ENCODE measurements around the gene CLTA.
A peak's percentile ranks its signal among the peaks of the same experiment; 100 is the strongest.
"Not testable (repeated sequence)": the region's sequence is repeated elsewhere in the genome, so short reads cannot be mapped to it uniquely, and the experiment has no call there.

The CLTA gene

DNA sequence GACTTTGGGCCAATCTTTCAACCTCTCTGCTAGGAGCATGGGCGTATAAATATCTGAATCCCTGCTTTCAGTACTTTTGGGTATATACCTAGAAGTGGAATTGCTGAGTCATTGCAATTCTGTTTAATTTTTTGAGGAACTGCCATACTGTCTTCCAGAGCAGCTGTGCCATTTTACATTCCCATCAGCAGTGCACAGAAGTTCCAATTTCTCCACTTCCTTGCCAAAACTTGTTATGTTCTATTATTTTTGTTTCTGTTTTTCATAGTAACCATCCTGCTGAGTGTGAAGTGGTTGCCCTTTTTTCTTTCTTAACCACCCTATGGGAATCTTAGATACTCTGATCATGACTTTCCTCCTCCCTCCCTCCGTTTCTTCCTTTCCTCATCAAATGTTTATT lies 32.6 kb upstream of the CLTA start:
- no peak for DNase-seq (ENCODE audit: low read depth in 1 of 2, low spot score in 1 of 2)

DNA sequence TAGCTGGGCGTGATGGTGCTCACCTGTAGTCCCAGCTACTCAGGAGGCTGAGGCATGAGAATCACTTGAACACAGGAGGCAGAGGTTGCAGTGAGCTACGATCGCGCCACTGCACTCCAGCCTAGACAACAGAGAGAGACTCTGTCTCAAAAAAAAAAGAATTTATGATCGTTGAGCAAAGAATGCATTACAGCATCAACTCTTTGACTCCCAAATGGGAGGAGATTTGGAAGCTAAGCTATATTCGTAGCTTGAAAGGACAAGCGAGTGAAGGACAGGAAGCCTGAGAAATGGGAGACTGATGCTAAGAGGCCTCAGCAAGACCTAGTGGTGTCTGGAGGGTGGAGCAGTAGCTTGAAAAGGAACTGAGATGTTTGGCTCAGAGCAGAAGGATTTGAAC lies 31.8 kb upstream of the CLTA start:
- no peak for DNase-seq (ENCODE audit: low read depth in 1 of 2, low spot score in 1 of 2)

DNA sequence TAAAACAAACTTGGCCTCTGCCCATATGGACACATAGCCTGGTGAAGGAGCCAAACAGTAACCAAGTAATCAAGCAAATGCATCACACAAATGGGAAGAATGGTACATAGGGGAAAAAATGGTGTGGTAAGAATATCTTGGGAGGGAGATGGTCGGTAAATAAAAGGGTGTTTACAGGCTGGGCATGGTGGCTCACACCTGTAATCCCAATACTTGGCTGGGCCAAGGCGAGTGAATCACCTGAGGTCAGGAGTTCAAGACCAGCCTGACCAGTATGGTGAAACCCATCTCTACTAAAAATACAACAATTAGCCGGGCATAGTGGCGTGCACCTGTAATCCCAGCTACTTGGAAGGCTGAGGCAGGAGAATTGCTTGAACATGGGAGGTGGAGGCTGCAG lies 31.2 kb upstream of the CLTA start:
- DNase-seq (ENCODE audit: low read depth in 1 of 2, low spot score in 1 of 2) = not testable (repeated sequence)

DNA sequence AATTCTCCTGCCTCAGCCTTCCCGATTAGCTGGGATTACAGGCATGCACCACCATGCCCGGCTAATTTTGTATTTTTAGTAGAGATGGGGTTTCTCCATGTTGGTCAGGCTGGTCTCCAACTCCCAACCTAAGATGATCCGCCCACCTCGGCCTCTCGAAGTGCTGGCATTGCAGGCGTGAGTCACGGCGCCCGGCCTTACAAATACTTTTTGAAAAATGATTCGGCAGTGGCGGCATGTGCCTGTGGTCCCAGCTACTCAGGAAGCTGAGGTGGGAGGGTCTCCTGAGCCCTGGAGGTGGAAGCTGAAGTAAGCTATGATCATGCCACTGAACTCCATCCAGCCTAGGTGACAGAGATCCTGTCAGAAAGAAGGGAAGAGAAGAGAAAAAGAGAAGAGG lies 30.6 kb upstream of the CLTA start:
- not testable (repeated sequence) for DNase-seq (ENCODE audit: low read depth in 1 of 2, low spot score in 1 of 2)

DNA sequence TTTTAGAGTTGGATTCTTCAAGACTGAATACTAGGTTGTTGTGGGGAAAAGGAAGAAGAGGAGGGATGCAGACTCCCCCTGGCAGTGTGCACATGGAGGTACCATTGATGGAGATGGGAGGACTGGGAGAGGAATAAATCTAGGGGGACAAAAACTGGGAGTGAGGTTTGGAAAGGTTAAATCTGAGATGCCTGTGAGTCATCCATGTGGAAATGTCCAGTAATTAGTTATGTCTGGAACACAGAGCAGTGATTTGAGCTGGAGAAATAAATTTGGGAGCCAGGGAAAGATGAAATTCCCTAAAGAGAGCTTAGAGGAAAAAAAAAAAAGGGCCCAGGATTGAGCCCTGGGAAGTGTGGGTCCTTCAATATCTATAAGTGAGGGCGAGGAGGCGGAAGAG lies 29.5 kb upstream of the CLTA start:
- no peak for DNase-seq (ENCODE audit: low read depth in 1 of 2, low spot score in 1 of 2)

DNA sequence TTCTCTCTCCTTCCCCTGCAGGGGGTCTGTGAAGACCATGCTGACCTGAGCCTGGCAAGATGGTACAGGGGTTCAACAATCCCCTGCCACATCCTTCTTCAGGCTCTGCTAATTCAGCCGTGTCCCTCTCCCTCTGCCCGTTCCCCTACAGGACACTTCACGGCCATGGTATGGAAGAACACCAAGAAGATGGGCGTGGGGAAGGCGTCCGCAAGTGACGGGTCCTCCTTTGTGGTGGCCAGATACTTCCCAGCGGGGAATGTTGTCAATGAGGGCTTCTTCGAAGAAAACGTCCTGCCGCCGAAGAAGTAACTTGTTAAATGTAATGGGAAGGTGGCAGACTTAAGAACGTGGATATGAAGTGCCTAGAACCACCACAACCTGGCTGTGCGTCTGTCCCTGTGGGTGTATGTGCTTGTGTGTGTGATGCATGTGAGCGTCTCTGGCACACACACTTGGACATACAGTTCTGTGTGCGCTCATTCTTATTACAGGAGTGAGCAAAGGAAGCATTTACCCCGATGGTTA lies 28.4 kb upstream of the CLTA start:
- no peak for DNase-seq (ENCODE audit: low read depth in 1 of 2, low spot score in 1 of 2)

DNA sequence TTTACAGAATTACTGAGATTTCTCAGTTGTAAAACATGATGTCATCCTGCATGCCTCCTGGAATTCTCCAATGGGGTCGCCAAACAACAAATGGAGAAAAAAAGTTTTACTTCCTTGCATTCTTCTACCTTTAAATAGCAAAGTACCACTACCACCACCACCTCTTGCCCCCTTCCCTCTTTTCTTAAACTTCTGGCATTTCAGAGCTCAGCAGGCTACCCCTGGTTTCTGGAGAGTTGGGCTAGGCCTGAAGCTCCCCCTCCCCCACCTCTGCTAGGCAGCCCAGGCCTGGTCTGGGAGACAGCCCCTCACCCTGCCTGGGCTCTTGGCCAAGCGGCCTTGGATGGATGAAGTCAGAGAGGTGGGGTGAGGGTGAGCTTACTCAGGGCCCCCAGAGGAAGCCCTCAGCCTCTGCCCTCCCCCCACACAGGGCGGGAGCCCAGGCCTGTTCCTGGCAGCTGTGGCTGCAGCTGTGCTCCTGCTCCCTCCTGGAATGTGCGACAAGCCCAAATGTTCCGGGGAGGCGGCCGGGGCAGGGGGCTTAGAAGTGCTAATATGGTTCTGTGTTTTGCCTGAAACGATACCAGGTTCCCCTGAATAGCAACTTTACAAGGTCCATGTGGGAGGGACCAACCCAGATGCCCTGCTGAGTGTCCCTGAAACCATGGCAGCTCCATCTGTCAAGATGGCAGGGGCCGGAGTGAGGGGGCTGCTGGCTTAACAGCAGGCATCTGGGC lies 27.5 kb upstream of the CLTA start:
- no peak for DNase-seq (ENCODE audit: low read depth in 1 of 2, low spot score in 1 of 2)

DNA sequence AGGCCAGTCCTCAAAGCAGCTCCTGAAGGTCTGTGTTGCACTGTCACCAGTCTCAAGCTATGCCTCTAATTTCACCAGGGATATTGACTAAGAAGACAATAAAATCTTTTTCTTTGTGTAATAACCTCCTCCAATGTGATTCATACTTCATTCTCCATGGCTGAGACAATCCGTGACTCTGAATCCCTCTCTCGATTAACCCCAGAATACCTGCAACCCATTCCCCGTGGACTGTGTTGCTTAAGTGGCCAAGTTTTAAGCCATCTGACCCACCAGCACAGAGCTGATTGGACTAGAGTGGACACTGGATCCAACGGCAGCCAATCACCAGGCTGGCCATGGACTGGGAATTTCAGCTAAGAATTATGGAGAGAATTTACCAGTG lies 26.9 kb upstream of the CLTA start:
- no peak for DNase-seq (ENCODE audit: low read depth in 1 of 2, low spot score in 1 of 2)

DNA sequence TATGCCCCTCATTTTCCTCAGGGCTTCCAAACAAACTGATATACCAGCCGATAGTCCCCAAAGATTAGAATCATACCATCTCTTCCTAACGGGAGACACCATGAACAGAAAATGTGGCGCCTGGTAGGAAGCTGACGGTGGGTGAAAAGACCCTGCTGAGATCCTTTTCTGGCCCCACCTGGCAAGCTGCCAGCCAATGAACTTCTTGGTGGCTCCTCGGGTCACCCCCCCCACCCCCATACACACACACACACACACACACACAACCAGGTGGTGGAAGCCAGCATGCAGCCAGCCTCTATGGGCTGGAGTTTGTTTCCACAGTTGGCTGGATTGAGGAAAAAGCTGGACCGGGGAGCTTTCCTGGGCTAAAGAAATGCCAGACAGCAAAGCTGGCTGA lies 26.3 kb upstream of the CLTA start:
- no peak for DNase-seq (ENCODE audit: low read depth in 1 of 2, low spot score in 1 of 2)

DNA sequence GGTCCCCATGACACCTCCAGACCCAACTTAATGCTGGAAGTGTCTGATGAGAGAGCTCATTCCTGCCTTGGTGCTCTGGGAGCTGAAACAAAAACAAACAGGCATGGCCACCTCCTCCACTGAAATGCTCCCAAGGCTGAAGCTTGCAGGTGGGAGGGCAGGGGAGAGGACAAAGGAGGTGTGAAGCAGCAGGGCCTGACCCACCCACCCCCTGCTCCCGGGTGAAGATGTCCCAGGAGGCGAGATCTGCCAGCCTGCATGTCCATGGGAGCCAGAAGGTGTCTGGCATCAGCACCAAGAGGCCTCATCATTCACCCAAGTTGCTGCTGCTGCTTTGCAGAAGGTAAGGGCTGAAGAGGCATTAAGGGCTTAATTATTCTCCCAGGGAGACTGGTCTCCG lies 25.7 kb upstream of the CLTA start:
- DNase-seq (ENCODE audit: low read depth in 1 of 2, low spot score in 1 of 2) = no peak

DNA sequence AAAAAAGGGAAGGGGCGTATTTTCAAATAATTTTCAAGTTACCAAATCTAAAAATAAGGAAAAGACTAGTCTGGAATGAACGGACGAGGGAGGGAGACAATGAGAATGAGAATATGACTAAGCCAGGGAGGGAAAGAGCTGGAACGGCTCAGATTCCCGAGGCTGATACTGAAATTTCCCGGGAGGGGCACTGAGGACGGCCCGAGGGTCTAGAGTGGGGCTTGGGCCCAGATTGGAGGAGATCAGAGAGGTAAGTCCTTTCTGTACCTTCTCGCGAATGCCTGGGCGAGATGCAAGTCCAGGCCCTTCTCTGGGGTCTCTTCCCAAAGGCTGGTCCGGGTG lies 24.9 kb upstream of the CLTA start:
- DNase-seq (ENCODE audit: low read depth in 1 of 2, low spot score in 1 of 2) = no peak

DNA sequence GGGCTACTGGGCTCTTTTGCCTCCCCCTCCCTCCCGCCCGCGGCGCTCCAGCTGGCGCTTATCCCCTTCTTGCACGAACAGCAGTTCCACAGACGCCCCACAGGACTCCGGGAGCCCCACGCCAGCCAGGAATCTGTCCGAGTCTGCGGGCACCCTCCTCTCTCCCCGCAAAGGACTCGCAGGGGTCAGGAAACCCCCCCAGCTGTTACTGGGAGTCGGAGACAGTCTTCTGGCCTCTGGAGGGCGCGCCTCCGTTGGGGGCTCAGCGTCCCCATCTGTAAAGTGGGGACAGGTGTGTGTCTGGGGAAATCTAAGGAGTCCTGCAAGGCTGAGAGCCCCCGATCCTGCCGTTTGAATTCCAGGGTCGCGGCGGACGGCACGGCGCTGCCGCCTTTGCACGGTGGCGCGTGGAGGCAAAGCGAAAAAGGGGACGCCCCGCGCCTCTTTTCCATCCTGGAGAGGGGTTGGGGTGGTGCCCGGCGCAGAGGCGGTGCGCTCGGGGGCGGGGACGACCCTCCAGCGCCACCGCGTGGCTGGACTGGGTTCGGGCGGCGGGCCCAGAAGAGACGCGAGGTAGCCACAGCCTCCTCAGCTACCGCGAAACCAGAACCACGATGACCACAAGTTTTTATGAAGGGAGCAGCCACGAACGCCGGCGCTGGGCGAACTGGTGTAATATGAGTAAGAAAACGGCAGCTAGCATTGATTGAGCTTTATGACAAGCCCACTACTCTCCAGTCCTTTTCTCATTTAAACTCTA lies 24.4 kb upstream of the CLTA start:
- DNase-seq (ENCODE audit: low read depth in 1 of 2, low spot score in 1 of 2) = peak; percentile 72 to 78

DNA sequence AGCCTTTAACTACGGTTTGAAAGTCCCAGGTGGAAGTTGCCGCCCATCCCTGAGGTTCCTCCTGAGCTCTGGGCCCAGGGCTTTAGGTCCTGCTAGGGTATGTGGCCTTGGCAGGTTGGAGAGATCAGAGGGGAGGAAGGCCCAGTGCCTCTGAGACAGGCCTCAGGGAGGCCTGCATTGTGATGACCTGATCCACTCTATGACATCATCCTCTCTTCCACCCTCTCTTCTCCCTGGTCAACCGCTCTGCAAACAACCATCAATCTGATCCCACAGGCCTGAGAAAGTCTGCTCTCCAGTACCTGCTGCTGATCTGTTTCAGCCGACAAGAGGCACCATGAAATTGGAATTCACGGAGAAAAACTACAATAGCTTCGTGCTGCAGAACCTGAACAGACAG lies 21.6 kb upstream of the CLTA start, which contains the start of gene CCIN:
TSS of gene CCIN (plus strand) at position 223 of the 400 bp plus-strand sequence. CDS start at position 338, 115 bp downstream.
- no peak for DNase-seq (ENCODE audit: low read depth in 1 of 2, low spot score in 1 of 2)

DNA sequence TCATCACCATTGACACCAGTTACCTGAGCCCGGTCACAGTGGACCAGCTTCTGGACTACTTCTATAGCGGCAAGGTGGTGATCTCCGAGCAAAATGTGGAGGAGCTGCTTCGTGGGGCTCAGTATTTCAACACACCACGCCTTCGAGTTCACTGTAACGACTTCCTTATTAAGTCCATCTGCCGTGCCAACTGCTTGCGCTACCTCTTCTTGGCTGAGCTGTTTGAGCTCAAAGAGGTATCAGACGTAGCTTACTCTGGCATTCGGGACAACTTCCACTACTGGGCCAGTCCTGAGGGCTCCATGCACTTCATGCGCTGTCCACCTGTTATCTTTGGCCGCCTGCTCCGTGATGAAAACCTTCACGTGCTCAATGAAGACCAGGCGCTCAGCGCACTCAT lies 21.0 kb upstream of the CLTA start:
- DNase-seq (ENCODE audit: low read depth in 1 of 2, low spot score in 1 of 2) = no peak

DNA sequence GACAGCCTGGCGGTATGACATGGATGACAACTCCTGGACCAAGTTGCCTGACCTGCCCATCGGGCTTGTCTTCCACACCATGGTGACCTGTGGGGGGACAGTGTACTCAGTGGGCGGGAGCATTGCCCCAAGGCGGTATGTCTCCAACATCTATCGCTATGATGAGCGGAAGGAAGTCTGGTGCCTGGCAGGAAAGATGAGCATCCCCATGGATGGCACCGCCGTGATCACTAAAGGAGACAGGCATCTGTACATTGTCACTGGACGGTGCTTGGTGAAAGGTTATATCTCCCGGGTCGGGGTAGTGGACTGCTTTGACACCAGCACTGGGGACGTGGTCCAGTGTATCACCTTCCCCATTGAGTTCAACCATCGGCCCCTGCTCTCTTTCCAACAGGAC lies 20.2 kb upstream of the CLTA start:
- no peak for DNase-seq (ENCODE audit: low read depth in 1 of 2, low spot score in 1 of 2)

DNA sequence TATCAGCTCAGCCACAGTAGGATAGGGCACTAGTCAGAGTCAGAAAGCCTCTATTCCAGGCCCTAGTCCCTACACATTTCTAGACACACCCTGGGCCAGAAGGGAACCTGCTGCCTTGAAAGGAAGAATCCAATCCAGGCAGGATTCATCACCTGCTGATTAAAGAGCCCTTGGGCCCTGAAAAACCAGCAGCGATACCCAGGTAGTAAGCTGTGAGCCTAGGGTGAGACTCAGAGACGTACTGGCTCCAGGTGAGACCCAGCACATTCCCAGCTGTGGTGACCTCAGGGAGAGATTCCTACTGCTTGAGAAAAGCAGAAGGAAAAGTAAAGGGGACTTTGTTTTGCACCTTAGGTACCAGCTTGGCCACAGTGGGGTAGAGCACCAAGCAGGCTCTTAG lies 16.9 kb upstream of the CLTA start:
- DNase-seq (ENCODE audit: low read depth in 1 of 2, low spot score in 1 of 2) = no peak

DNA sequence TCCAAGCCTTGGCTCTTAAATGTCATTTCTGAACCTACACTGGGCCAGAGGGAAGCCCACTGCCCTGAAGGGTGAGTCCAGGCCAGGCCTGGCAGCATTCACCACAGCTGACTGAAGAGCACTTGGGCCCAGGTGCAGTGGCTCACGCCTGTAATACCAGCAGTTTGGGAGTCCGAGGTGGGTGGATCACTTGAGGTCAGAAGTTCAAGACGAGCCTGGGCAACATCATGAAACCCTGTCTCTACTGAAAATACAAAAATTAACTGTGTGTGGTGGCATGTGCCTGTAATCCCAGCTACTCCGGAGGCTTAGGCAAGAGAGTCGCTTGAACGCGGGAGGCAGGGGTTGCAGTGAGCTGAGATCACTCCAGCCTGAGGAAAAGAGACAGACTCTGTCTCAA lies 16.4 kb upstream of the CLTA start:
- DNase-seq (ENCODE audit: low read depth in 1 of 2, low spot score in 1 of 2) = no peak

DNA sequence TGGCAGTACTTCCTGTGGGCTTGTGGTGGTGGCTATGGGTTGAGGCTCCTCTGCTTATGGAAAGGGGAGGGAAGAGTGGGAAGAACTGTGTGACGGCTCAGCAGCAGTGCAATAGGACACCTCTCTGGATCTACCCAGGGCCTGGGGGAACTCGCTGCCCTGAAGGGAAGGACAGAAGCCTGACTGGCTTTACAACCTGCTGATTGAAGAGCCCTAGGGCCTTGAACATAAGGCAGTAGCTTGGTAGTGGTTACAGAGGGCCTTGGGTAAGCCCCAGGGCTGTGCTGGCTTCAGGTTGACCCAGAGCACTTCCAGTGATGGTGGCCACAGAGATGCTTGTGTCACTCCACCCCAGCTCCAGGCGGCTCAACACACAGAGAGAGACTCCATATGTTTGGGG lies 16.0 kb upstream of the CLTA start:
- no peak for DNase-seq (ENCODE audit: low read depth in 1 of 2, low spot score in 1 of 2)

DNA sequence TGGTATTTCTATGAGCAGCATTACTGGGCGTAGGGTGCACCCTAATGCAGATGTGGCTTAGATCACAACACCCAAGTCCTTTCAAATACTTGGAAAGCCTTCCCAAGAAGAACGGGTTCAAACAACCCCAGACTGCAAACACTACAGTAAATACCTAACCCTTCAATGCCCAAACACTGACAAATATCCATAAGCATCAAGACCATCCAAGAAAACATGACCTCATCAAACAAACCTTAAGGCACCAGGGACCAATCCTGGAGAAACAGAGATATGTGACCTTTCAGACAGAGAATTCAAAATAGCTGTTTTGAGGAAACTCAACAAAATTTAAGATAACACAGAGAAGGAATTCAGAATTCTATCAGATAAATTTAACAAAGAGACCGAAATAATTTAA lies 15.5 kb upstream of the CLTA start:
- DNase-seq (ENCODE audit: low read depth in 1 of 2, low spot score in 1 of 2) = not testable (repeated sequence)

DNA sequence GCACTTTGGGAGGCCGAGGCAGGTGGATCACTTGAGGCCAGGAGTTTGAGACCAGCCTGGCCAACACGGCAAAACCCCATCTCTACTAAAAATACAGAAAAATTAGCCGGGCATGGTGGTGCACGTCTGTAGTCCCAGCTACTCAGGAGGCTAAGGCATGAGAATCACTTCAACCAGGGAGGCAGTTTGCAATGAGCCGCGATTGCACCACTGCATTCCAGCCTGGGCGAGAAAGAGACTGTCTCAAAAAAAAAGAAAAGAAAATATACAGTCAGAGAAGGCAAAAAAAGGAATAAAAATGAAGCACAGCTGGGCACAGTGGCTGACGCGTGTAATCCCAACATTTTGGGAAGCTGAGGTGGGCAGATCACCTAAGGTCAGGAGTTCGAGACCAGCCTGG lies 14.2 kb upstream of the CLTA start:
- DNase-seq (ENCODE audit: low read depth in 1 of 2, low spot score in 1 of 2) = not testable (repeated sequence)

DNA sequence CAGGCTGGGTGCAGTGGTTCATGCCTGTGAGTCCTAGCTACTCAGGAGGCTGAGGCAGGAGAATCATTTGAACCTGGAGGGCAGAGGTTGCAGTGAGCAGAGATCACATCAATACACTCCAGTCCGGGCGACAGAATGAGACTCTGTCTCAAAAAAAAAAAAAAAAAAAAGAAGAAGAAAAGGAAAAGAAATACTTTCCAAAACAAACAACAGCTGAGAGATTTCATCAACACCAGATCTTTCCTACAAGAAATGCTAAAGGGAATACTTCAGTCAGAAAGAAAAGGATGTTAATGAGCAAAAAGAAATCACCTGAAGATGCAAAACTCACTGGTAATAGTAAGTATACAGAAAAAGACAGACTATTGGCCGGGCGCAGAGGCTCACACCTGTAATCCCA lies 13.2 kb upstream of the CLTA start:
- DNase-seq (ENCODE audit: low read depth in 1 of 2, low spot score in 1 of 2) = no peak

DNA sequence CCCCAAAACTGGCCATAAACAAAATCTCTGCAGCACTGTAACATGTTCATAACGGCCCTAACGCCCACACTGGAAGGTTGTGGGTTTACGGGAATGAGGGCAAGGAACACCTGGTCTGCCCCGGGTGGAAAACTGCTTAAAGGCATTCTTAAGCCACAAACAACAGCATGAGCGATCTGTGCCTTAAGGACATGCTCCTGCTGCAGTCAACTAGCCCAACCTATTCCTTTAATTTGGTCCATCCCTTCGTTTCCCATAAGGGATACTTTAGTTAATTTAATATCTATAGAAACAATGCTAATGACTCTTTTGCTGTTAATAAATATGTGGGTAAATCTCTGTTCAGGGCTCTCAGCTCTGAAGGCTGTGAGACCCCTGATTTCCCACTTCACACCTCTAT lies 10.5 kb upstream of the CLTA start:
- DNase-seq (ENCODE audit: low read depth in 1 of 2, low spot score in 1 of 2) = not testable (repeated sequence)

DNA sequence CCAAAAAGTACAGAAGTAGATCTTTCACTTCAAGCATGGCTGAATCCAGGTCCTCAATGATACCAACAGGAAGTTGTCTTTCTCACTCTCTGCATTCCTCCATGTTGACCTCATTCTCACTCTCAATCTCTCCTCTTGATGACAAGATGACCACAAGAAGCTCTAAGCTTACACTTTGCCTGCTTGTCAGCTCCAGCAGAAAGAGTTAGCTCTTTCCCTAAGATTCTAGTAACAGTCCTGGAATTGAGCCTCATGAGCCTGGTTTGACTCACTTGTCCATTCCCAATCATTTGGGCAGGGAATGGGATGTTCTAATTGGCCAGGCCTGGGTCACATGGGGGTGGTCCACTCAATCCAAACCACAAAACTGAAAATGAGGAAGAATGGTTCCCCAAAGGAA lies 3.3 kb upstream of the CLTA start:
- DNase-seq (ENCODE audit: low read depth in 1 of 2, low spot score in 1 of 2) = no peak

Measured in stimulated activated CD4-positive, alpha-beta T cell treated with anti-CD3 and anti-CD28 coated beads, Interleukin-15, amount 100 ng/mL, for 1 hour (primary cell).